B cell (primary cell): ENCODE data around the gene AGAP1.

Experiments used
- CTCF ChIP-seq: fragments of 200-600 bp; IDR thresholded peaks from one replicate; pipeline ENCODE4 v1.8.0; 2022; ENCODE audit warnings: antibody characterized with exemption, mild to moderate bottlenecking
- EZH2 ChIP-seq: IDR thresholded peaks from 2 replicates; pipeline ENCODE4 v1.6.1; 2012; ENCODE audit warnings: borderline replicate concordance, low read depth, mild to moderate bottlenecking, moderate library complexity, low read length; ENCODE audit not compliant: insufficient read depth, poor library complexity, severe bottlenecking

- TF ChIP-seq CTCF (no peak), EZH2 (no peak)
Measured at GRCh38 chr2:235810252-235810651, 316.4 kb downstream of the AGAP1 start.
